ENCODE data around the gene FAM13B.
"Not testable (repeated sequence)": the region's sequence is repeated elsewhere in the genome, so short reads cannot be mapped to it uniquely, and the experiment has no call there.

Gene FAM13B

GRCh38 chr5:138032572-138033385 lies at the start of gene FAM13B:
FAM13B (minus strand) TSS chr5:138033079; CDS start chr5:138019111, 13,968 bp downstream.
- DNase-seq (ENCODE audit: low read depth, low spot score), result peak; percentile 51

- no peak for DNase-seq (ENCODE audit: low read depth, low spot score)
These were observed 49.2 kb upstream of the FAM13B start for GRCh38 chr5:138082033-138082432.

DNA sequence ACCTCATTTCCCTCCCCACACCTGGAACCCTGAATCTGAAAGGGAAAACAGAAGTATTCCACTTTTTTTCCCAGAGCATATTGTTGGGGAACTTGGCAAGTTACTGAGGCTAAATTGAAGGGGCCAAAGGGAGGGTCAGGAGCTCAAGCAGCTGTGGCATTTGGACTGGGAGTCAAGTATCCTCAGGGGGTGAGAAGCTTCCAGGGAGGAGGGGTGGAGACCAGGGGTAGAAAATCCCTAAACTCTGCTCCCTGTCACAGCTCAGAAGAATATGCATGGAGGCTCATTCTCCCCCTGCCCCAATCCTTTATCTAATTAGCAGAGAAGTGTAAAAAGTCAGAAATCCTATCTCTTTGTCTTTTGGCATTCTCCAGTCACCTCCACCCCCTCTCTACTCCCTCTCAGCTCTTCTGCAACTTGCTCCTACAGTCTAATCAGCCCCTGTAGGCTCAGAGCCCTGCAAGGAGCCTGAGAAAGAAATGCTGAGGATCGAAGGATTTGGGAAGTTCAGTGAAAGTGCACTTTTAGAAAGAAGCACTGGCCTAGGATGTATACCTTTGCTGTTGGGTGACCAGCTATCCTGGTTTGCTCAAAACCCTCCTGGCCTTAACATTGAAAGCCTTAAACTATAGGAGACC lies 45.2 kb upstream of the FAM13B start:
- no peak for DNase-seq (ENCODE audit: low read depth, low spot score)

GRCh38 chr5:138077064-138077696 lies 44.3 kb upstream of the FAM13B start:
- no peak for DNase-seq (ENCODE audit: low read depth, low spot score)

DNA sequence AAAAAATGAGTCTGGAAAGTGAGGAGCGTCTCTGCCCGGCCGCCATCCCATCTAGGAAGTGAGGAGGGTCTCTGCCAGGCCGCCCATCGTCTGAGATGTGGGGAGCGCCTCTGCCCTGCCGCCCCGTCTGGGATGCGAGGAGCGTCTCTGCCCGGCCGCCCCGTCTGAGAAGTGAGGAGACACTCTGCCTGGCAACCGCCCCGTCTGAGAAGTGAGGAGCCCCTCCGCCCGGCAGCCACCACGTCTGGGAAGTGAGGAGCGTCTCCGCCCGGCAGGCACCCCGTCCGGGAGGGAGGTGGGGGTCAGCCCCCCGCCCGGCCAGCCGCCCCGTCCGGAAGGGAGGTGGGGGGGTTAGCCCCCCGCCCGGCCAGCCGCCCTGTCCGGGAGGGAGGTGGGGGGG lies 37.1 kb upstream of the FAM13B start:
- not testable (repeated sequence) for DNase-seq (ENCODE audit: low read depth, low spot score)

DNA sequence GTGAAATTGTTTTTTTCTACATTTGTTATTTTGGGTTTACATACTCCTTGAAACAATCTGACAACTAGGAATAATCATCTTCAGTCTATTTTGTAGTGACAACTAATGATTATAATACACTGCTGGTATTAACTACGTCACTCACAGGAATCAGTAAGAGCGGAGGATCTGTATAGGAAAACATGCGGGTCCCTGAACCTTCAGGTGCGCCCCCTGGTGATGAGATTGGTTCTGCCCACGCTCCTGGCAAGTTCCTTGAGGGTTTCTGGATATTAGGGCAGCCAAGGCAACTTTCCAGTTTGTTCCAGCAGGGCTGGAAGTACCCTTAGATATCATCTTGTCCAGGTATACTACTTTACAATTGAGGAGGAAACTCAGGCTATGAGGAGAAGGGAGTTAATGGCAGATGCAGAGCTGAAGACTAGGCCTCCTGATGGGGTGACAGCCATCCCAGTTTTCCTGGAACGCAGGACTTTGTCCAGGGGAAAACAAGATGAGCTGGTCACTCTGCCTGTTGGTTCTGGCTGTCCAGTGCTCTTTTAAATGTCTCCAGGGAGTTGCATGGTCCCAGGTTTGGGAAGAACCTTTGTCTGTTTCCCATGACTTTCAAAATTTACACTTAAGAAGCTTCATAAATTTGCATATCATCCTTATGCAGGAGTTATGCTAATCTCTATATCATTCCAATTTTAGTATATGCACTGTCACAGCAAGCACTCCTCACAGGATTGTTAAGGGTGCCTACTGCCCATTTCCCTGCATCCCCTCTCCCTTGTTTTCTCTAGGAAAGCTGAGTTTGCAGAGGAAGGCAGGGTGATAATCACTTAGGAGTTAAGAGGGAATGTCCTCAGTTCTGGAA lies 36.1 kb upstream of the FAM13B start:
- peak; percentile 46 for DNase-seq (ENCODE audit: low read depth, low spot score)

DNA sequence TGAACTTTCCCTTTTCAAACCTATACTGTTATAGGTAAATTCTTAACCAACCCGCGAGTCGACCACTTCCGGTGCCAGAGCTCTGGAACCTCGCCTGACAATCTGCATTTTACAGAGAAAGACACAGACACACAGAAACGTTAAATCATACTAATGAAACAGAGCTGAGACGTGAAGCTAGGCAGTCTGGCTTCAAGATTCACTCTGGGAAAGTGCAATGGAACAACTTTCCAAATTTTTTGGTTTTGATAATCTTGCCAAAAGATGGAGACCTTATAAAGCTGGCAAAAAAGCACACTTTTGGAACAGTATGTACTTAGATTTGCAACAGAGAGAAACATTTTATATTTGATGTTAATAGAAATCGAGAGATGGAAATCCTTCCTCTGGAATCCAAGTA lies 35.1 kb upstream of the FAM13B start:
- no peak for DNase-seq (ENCODE audit: low read depth, low spot score)

- no peak for DNase-seq (ENCODE audit: low read depth, low spot score)
These were observed 32.2 kb upstream of the FAM13B start for GRCh38 chr5:138065102-138065501.

DNA sequence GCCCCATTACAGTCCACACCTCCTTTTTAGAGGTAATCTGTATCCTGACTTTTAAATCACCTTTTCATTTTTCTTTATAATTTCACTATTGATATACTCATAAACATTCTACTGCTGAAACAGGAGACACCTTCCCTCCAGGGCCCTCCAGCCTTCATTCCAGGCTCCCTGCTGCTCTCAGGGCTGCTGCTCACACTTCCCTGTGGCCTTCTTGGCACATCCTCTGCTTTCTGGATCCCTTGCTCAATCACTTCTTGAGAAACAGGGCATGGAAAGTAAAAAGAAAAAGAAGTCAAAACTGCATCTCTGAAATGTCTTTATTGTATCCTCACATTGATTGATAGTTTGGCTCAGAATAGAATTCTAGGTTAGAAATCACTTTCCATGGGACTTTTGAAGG lies 31.6 kb upstream of the FAM13B start:
- no peak for DNase-seq (ENCODE audit: low read depth, low spot score)

DNA sequence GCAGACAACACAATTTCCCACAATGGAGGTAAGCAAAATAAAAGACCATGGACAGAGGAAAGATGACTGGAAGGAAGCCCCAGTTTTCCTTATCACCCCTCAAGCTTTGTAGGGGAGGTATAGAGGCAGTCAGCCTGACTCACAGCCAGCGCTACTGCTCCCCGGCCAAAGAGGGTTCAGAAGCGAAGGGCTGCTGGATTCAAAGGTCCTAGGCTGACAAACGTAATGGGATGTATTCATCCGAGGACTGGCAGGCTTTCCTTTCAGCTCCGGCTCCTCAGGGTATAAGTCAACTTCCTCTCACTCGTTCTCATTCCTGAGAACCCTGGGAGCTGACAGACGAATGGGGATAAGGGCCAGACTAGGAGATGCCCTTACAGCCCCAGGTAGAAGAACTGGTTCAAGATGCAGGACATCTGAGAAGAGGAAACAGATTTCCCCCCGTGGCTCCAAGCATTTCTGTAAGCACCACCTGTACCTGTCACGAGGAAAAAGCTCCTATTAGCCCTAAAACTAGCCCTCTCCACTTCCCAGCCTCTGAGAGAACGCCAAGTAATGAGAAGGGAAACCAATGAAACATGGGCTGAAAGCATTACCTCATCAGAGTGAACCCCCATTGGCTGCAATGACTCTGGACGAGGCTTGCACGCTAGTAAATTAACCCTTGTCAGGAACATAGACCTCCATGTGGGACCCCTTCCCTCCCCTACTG lies 22.1 kb upstream of the FAM13B start:
- DNase-seq (ENCODE audit: low read depth, low spot score), result no peak

- DNase-seq (ENCODE audit: low read depth, low spot score), result no peak
These were observed 21.3 kb upstream of the FAM13B start for GRCh38 chr5:138054206-138054605.

DNA sequence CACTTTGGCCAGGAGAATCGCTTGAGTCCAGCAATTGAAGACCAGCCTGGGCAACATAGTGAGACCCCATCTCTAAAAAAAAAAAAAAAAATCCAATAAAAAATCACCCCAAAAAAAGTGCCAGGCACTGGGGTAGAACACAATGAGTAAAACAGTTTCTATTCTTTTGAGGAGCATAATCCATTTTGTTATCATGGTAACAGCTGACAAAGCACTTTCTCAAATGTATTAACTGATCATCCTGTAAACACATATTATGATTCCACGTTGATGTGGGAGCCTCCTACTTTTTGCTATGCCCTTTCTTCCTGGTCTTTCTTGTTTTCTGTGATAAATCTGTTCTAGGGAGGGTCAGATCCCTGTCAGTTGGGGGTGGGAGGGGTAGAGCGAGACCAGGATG lies 20.7 kb upstream of the FAM13B start:
- no peak for DNase-seq (ENCODE audit: low read depth, low spot score)

- DNase-seq (ENCODE audit: low read depth, low spot score), result not testable (repeated sequence)
These were observed 19.8 kb upstream of the FAM13B start for GRCh38 chr5:138052718-138053117.

DNA sequence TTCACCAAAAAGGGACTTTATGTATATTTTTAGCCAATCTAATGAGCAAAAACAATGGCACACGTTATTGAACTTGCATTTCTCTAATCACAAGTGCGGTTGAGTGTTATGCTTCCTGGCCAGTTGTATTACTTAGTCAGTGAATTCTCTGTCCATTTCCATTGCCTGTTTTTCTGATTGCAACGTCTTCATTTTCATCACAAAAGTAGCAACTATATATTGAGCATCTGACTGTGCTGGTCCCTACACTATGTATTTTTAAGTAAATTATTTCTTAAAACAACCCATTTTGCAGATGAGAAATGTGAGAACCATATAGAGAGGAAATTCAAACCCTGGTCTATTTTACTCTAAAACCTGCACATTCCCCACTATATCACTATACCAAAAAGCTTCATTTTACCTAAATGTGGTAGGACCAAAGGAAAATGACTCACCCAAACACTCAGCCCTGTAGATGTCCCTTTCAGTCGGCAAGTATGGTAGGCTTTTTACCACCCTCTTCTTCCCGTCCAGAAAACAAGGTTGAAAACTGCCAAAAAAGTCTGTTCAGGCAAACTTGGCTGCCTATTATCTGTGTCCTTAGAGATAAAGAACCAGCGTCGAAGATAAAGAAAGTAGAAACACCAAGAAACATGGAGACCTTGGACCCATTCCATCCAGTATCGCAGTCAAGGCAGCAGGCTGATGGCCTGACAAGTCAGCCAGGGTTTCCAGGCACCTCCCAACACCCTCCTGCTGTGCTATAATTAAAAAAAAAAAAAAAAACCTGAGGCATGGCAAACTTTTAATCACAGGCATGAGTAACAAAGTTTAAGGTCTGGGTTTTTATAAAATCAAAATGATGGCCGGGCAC lies 18.8 kb upstream of the FAM13B start:
- no peak for DNase-seq (ENCODE audit: low read depth, low spot score)

DNA sequence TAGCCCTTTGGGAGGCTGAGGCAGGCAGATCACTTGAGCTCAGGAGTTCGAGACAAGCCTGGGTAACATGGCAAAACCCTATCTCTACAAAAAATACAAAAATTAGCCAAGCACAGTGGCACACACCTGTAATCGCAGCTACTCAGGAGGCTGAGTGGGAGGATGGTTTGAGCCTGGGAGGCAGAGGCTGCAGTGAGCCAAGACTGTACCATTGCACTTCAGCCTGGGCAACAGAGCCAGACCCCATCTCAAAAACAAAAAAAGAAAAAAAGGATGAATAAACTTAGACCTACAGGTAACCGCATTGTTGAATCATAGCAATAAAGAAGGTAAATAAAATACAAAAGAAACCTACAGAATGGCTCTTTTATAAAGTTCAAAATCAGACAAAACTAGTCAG lies 12.4 kb upstream of the FAM13B start:
- not testable (repeated sequence) for DNase-seq (ENCODE audit: low read depth, low spot score)

DNA sequence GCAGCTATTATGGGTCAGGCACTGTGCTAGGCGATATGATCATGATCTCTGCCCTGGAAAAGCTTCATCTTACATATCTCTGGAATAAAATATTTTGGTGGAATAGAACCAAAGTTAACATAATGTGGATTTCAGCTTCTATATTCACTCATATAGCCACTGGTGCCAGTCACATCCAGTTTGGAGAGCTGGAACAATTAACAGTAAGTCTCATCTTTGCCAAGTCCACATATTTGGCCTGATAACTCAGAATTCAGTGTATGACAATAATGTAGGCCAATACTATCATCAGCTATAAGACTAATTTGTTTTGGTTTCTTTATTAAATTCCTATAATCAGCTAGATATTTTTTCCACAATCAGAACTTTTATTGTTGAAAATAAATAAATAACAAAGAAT lies 5.9 kb upstream of the FAM13B start:
- DNase-seq (ENCODE audit: low read depth, low spot score), result no peak

- no peak for DNase-seq (ENCODE audit: low read depth, low spot score)
These were observed 5.2 kb upstream of the FAM13B start for GRCh38 chr5:138037907-138038633.

- no peak for DNase-seq (ENCODE audit: low read depth, low spot score)
These were observed 4.4 kb upstream of the FAM13B start for GRCh38 chr5:138037271-138037670.
